Keratinocyte (primary cell): ENCODE results near the gene MYOM1. TPM values are rescaled to one million over a fixed set of nuclear protein-coding genes. Genes with fewer than 3 reads are reported as not detected.

Experiments used
- DNase-seq: peaks from one replicate; pipeline ENCODE4 v3.0.0-alpha.2; 2011; ENCODE audit warnings: low read depth, missing footprints, low spot score
- FAIRE-seq: peaks from 2 replicates; lab custom pipeline; 2011; peaks lifted over from hg19 to GRCh38; lab: Jason Lieb, UNC
- H2AFZ ChIP-seq: 2 replicates; pipeline ENCODE4 v1.6.0; 2012; ENCODE audit warnings: low read length, control low read depth, inconsistent platforms; ENCODE audit not compliant: control insufficient read depth
- H3K27ac ChIP-seq: 2 replicates; pipeline ENCODE4 v1.5.1; 2011; ENCODE audit warnings: low read length; ENCODE audit not compliant: control insufficient read depth, insufficient read depth
- H3K27me3 ChIP-seq: 3 replicates; pipeline ENCODE4 v1.6.0; 2011; ENCODE audit warnings: low read length; ENCODE audit not compliant: control insufficient read depth, insufficient read depth; ENCODE audit errors: extremely low read depth
- H3K36me3 ChIP-seq, 2 experiments: 2 replicates in 1 of 2; 3 replicates in 1 of 2; pipeline ENCODE4 v1.5.1; 2011; ENCODE audit warnings: low read length in 2 of 2, mild to moderate bottlenecking in 1 of 2; ENCODE audit not compliant: control insufficient read depth in 2 of 2, insufficient read depth in 2 of 2; ENCODE audit errors: extremely low read depth in 1 of 2
- H3K4me1 ChIP-seq: 3 replicates; pipeline ENCODE4 v1.5.1; 2011; ENCODE audit warnings: low read length; ENCODE audit not compliant: control insufficient read depth, insufficient read depth; ENCODE audit errors: extremely low read depth
- H3K4me2 ChIP-seq: 3 replicates; pipeline ENCODE4 v1.6.0; 2011; ENCODE audit warnings: low read depth, low read length; ENCODE audit not compliant: control insufficient read depth, insufficient read depth; ENCODE audit errors: extremely low read depth
- H3K4me3 ChIP-seq, 3 experiments: fragments of 200-600 bp in 1 of 3; sonication (generic) in 1 of 3; 2 replicates in 2 of 3; 3 replicates in 1 of 3; pipeline ENCODE4 v1.5.1; 2011 to 2016; ENCODE audit warnings: low read length in 3 of 3, mild to moderate bottlenecking in 3 of 3, control low read depth in 2 of 3, inconsistent platforms in 1 of 3, low read depth in 1 of 3, mixed read lengths in 1 of 3, mixed run types in 1 of 3, moderate library complexity in 1 of 3; ENCODE audit not compliant: control insufficient read depth in 2 of 3, insufficient read depth in 2 of 3; ENCODE audit errors: extremely low read depth in 1 of 3
- H3K79me2 ChIP-seq: 2 replicates; pipeline ENCODE4 v1.6.0; 2012; ENCODE audit warnings: low read length; ENCODE audit not compliant: control insufficient read depth, insufficient read depth
- H3K9ac ChIP-seq: 3 replicates; pipeline ENCODE4 v1.6.0; 2011; ENCODE audit warnings: low read length; ENCODE audit not compliant: control insufficient read depth, insufficient read depth; ENCODE audit errors: extremely low read depth
- H3K9me1 ChIP-seq: 3 replicates; pipeline ENCODE4 v1.6.0; 2011; ENCODE audit warnings: low read length; ENCODE audit not compliant: control insufficient read depth, insufficient read depth; ENCODE audit errors: extremely low read depth
- H3K9me3 ChIP-seq: 2 replicates; pipeline ENCODE4 v1.5.1; 2012; ENCODE audit warnings: low read depth, low read length; ENCODE audit not compliant: control insufficient read depth
- H4K20me1 ChIP-seq: 3 replicates; pipeline ENCODE4 v1.6.0; 2011; ENCODE audit warnings: low read length; ENCODE audit not compliant: control insufficient read depth, insufficient read depth; ENCODE audit errors: extremely low read depth
- CTCF ChIP-seq, 3 experiments: IDR thresholded peaks in 1 of 3; conservative IDR thresholded peaks in 1 of 3; optimal IDR thresholded peaks in 1 of 3; 2 replicates in 2 of 3; 3 replicates in 1 of 3; pipeline versions ENCODE3 to v1.5.1; 2011; ENCODE audit warnings: low read length in 3 of 3, mild to moderate bottlenecking in 3 of 3, moderate library complexity in 2 of 3, control low read depth in 1 of 3, inconsistent platforms in 1 of 3; ENCODE audit not compliant: insufficient read depth in 2 of 3; ENCODE audit errors: extremely low read depth in 1 of 3
- EZH2 ChIP-seq: IDR thresholded peaks from one replicate; pipeline ENCODE4 v1.6.1; 2012; ENCODE audit warnings: inconsistent platforms, mild to moderate bottlenecking, low read length, moderate library complexity
- dilution Hi-C: fragments of 300-500 bp; cut with MboI; formaldehyde crosslinking; loops from one replicate; pipeline ENCODE4 v1.7.0; 2020; ENCODE audit warnings: low sequenced_read_pairs; ENCODE audit not compliant: extremely low pct_ligation_motif_present
- polyA plus RNA-seq, 5 experiments: library from polyadenylated mRNA; depleted of rRNA in 3 of 5; stranded (reverse) in 3 of 5; stranded (forward) in 1 of 5; unstranded in 1 of 5; fragments of >200 nt; gene quantifications; 1 replicate in 1 of 5; 2 replicates in 3 of 5; 3 replicates in 1 of 5; pipeline versions ENCODE4 v1.2.1 to v1.2.3, GENCODE V29; 2011 to 2012; ENCODE audit warnings: missing spikeins in 2 of 5, low read depth in 1 of 5, low replicate concordance in 1 of 5

MYOM1 gene
- polyA plus RNA-seq, 1 donor (not counting 4 experiments of a cell fraction or from before 2014, with no cell fraction given): 0.03 TPM

GRCh38 chr18:3067722-3068121 lies 152.0 kb downstream of the MYOM1 start:
- no peak overlapping the region for H3K4me2 ChIP-seq
- dilution Hi-C loops: no loop called here
- H3K4me1 ChIP-seq: no peaks in the 10 kb centered on the region
- H3K9me1 ChIP-seq: no peaks in the 10 kb centered on the region
- no peak for DNase-seq
- TF ChIP-seq CTCF (optimal IDR thresholded peaks at IDR 0.05 in 1 of 3, IDR thresholded peaks at IDR 0.05 in 1 of 3, conservative IDR thresholded peaks at IDR 0.05 in 1 of 3; ENCODE audit: extremely low read depth in 1 of 3, insufficient read depth in 2 of 3, low read length in 3 of 3) (no peak), EZH2 (no peak)
- no peaks in the 10 kb centered on the region for H4K20me1 ChIP-seq
- H2AFZ ChIP-seq: no peak overlapping the region
- H3K36me3 ChIP-seq: no peaks in the 10 kb centered on the region
- no peaks in the 10 kb centered on the region for H3K27me3 ChIP-seq
- FAIRE-seq: no peak
- no peaks in the 10 kb centered on the region for H3K79me2 ChIP-seq
- H3K9me3 ChIP-seq: no peaks in the 10 kb centered on the region
- H3K9ac ChIP-seq: no peak overlapping the region
- H3K27ac ChIP-seq: no peak overlapping the region
- no peak overlapping the region for H3K4me3 ChIP-seq

GRCh38 chr18:3067165-3067661 lies 152.6 kb downstream of the MYOM1 start:
- Histone ChIP-seq H3K9me3 (no peaks in the 10 kb centered on the region), H2AFZ (no peak overlapping the region), H3K79me2 (no peaks in the 10 kb centered on the region), H3K36me3 (no peaks in the 10 kb centered on the region), H3K4me2 (no peak overlapping the region), H3K4me1 (no peaks in the 10 kb centered on the region), H3K9me1 (no peaks in the 10 kb centered on the region), H3K27ac (no peak overlapping the region), H3K27me3 (no peaks in the 10 kb centered on the region), H3K4me3 (no peak overlapping the region), H4K20me1 (no peaks in the 10 kb centered on the region), H3K9ac (no peak overlapping the region)
- FAIRE-seq (no peak), DNase-seq (no peak)
- TF ChIP-seq EZH2: no peak
- TF ChIP-seq CTCF (optimal IDR thresholded peaks at IDR 0.05 in 1 of 3, IDR thresholded peaks at IDR 0.05 in 1 of 3, conservative IDR thresholded peaks at IDR 0.05 in 1 of 3; ENCODE audit: extremely low read depth in 1 of 3, insufficient read depth in 2 of 3, low read length in 3 of 3): no peak
- dilution Hi-C loops: no loop called here
